Loucy (cell line): Measurements from ENCODE around the gene FDX1.

Experiments
- EZH2phosphoT487 ChIP-seq: fragments of 200-600 bp; IDR thresholded peaks from 2 replicates; pipeline ENCODE4 v1.6.1; 2018; ENCODE audit warnings: antibody characterized with exemption, mild to moderate bottlenecking, moderate library complexity, borderline replicate concordance
- TF ChIP-seq, protein P1 (sequence below): fragments of 200-600 bp; sonication (generic); conservative IDR thresholded peaks from 2 replicates; pipeline ENCODE4 v1.5.1; 2014; ENCODE audit warnings: mild to moderate bottlenecking, antibody characterized with exemption, low read length

DNA sequence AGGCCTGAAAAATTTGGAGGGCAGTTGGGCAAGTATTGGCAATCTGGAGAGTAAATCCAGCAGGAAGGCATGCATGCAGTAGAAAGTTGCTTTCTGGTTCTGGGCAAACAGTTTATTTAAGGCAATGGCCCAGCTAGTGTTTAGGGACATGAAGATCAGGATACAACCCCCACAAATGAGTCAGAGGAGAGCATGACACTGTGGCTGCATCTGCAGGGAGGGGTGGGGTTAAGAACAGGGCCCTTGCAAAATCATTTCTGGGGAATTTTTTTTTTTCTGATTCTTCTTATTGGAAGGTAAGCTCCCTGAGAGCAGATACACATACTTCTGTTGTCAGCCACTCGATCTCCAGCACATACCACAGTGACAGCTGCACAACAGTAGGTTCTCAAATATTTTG lies 61.1 kb downstream of the FDX1 start:
- TF ChIP-seq, protein P1, sequence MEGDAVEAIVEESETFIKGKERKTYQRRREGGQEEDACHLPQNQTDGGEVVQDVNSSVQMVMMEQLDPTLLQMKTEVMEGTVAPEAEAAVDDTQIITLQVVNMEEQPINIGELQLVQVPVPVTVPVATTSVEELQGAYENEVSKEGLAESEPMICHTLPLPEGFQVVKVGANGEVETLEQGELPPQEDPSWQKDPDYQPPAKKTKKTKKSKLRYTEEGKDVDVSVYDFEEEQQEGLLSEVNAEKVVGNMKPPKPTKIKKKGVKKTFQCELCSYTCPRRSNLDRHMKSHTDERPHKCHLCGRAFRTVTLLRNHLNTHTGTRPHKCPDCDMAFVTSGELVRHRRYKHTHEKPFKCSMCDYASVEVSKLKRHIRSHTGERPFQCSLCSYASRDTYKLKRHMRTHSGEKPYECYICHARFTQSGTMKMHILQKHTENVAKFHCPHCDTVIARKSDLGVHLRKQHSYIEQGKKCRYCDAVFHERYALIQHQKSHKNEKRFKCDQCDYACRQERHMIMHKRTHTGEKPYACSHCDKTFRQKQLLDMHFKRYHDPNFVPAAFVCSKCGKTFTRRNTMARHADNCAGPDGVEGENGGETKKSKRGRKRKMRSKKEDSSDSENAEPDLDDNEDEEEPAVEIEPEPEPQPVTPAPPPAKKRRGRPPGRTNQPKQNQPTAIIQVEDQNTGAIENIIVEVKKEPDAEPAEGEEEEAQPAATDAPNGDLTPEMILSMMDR = no peak
- TF ChIP-seq EZH2phosphoT487 = no peak
